Natural killer cell treated with Interleukin-12 subunit alpha and Interleukin-12 subunit beta and Interleukin-15 and Interleukin-18, amount 100 ng/mL, for 72 hours (primary cell): ENCODE measurements around the gene CAMK2G. TPM values are rescaled to one million over a fixed set of nuclear protein-coding genes. Genes with fewer than 3 reads are reported as not detected.

ENCODE experiments used
- ATAC-seq, 2 donors: fragments of 150-1000 bp; cut with Tn5 transposase in 1 of 2; sonication (Bioruptor Pico), chemical (Tn5 transposase) in 1 of 2; 2 replicates each; pipeline ENCODE4 v1.10.0; 2021
- DNase-seq: peaks from one replicate; pipeline ENCODE4 v3.0.0; 2022; ENCODE audit warnings: low spot score
- H3K27ac Mint-ChIP-seq, 2 donors: 1 replicate in 1 of 2; 2 replicates in 1 of 2; pipeline ENCODE4 v1.8.0; 2022; ENCODE audit warnings: mixed read lengths in 2 of 2, mild to moderate bottlenecking in 1 of 2, moderate library complexity in 1 of 2
- H3K27me3 Mint-ChIP-seq, 2 donors: 1 replicate in 1 of 2; 2 replicates in 1 of 2; pipeline ENCODE4 v1.8.0; 2022; ENCODE audit warnings: mixed read lengths in 2 of 2
- H3K36me3 Mint-ChIP-seq: one replicate; pipeline ENCODE4 v1.8.0; 2022; ENCODE audit warnings: mixed read lengths
- H3K4me1 Mint-ChIP-seq, 2 donors: 1 replicate in 1 of 2; 2 replicates in 1 of 2; pipeline ENCODE4 v1.8.0; 2022; ENCODE audit warnings: low read depth in 2 of 2, mixed read lengths in 2 of 2, mild to moderate bottlenecking in 1 of 2
- H3K4me3 Mint-ChIP-seq: one replicate; pipeline ENCODE4 v1.8.0; 2022; ENCODE audit warnings: mixed read lengths
- H3K9me3 Mint-ChIP-seq: 2 replicates; pipeline ENCODE4 v1.8.0; 2022; ENCODE audit warnings: mixed read lengths
- total RNA-seq, 2 donors: library from RNA; stranded (reverse); gene quantifications; one replicate each; pipeline ENCODE4 v1.2.3, GENCODE V29; 2022

The CAMK2G gene
- total RNA-seq, 2 donors from 2014 or later: 6.9 to 15.3 TPM

DNA sequence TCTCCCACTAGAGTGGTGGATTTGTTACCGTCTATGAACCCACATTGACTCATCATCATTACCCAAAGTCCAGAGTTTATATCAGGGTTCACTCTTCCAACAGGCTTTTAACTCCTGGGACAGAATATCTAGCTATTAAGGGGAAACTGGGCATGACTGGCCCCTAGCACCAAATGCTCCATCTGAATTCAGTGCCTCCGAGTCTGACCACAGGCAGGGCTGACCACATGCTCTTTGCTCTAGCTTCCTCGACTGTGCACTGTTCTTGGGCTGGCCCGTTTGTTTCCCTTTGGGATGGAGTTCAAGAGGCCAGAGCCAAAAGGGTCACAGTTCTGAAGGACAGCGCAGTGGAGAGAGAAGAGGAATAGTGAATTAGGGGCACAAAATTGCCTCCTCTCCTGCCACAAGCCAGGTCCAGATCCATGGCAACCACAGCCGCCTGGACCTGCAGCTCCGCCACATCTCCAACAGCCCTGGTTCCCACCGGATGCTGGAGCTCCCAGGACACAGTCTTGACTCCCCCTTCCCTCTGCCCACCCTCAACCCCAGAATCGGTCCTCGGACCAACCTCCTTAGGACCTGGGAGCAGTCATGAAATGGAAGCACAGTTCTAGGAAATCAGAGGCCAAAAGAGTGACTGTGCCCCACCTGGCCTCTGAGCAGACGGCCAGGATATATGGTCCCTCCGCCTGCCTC, 16.2 kb downstream of the CAMK2G start:
- H3K9me3 Mint-ChIP-seq: no peaks in the 10 kb centered on the region
- H3K36me3 Mint-ChIP-seq: peaks cover 8% of the 10 kb centered on the region
- H3K27me3 Mint-ChIP-seq: no peaks in the 10 kb centered on the region
- H3K27ac Mint-ChIP-seq: peak overlapping the region in 1 of 2 donors; percentile 47
- no peak for ATAC-seq
- no peak for DNase-seq
- peaks cover 6 to 25% of the 10 kb centered on the region in 2 donors for H3K4me1 Mint-ChIP-seq
- H3K4me3 Mint-ChIP-seq: no peak overlapping the region

DNA sequence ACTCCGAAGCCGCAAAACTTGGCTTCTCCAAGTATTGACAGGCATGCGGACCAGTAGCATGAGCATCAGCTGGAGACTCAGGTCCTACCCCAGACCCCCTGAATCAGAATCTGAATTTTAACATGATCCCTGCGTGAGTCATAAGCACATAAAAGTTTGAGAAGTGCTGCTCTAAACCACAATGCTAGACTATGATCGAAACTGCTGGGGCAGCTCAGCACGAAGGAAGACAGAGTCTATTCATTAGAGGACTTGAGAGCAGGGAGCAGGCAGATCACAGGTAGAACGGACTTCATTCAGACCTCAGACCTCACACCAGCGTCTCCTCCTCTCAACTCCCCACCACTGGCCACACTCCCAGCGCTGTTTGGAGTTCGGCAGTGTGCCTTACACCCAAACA, 16.9 kb downstream of the CAMK2G start:
- H3K4me1 Mint-ChIP-seq: peaks cover 6 to 25% of the 10 kb centered on the region in 2 donors
- H3K36me3 Mint-ChIP-seq: peaks cover 10% of the 10 kb centered on the region
- DNase-seq (no peak), ATAC-seq (peak in 1 of 2 donors; percentile 83)
- no peak overlapping the region for H3K4me3 Mint-ChIP-seq
- H3K27me3 Mint-ChIP-seq: no peaks in the 10 kb centered on the region
- no peaks in the 10 kb centered on the region for H3K9me3 Mint-ChIP-seq
- H3K27ac Mint-ChIP-seq: peak overlapping the region in 1 of 2 donors; percentile 47

DNA sequence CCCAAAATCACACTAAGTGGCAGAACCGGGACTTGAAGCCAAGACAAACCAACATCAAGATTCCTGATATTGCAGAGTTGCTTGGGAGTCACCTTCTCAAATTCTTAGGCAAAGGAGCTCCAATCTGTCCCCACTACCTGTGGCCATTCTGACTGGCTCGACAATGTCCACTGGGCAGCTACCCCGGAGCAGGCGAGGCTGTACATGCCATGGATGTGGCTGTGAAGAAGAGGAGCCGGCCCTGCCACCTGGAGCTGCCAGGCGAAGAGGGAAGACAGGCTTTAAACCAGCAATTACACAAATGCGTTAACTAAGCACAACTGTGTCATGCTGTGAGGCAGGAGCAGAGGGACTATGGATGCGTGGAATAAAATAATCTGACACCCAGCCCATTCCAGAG, 18.1 kb downstream of the CAMK2G start:
- DNase-seq: no peak
- Mint-ChIP-seq H3K36me3 (peaks cover 13% of the 10 kb centered on the region), H3K27me3 (no peaks in the 10 kb centered on the region), H3K9me3 (no peaks in the 10 kb centered on the region), H3K4me1 (peaks cover 6 to 25% of the 10 kb centered on the region in 2 donors), H3K4me3 (no peak overlapping the region), H3K27ac (no peak overlapping the region)
- ATAC-seq: no peak

DNA sequence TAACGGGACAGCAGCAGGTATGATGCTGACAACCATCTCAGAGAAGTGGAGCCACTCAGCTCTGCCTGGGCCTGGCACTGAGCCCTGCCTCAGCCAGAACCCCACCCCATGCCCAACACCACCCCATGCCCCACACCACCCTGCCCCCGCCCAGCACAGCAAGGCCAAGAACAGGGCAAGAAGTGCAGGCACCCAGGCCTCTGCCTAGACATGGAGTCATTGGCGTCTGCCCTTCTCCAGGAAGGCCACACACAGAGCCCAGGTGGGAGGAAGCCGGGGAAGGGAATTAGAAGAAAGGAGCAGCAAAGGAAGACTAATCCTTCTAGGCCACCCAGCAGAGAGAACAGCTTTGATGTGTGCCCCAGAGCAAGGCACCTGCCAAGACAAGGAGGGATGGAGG, 18.9 kb downstream of the CAMK2G start:
- DNase-seq: no peak
- no peaks in the 10 kb centered on the region for H3K27me3 Mint-ChIP-seq
- no peak overlapping the region for H3K27ac Mint-ChIP-seq
- H3K9me3 Mint-ChIP-seq: no peaks in the 10 kb centered on the region
- H3K36me3 Mint-ChIP-seq: peaks cover 9% of the 10 kb centered on the region
- no peak overlapping the region for H3K4me3 Mint-ChIP-seq
- peaks cover 6 to 22% of the 10 kb centered on the region in 2 donors for H3K4me1 Mint-ChIP-seq
- no peak for ATAC-seq

DNA sequence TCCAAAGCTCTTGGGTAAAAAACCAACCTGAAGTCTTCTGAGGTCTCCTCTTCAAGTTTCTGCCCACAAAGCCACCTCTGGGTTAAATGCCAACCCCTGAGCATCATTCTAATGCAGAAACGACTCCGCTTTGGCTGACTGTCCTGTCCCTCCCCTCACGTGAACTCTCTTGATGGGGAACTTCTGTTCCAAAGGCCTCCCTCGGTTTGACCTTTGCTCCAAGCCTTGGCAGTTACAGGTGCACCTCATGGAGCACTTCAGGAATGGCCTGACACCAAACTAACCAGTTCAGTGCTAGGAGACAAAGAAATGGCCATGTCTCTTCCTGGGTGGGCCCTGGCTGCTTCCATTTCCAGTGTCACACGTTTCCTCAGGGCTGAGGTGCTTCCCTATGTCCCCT, 20.0 kb downstream of the CAMK2G start:
- peaks cover 9% of the 10 kb centered on the region for H3K36me3 Mint-ChIP-seq
- no peaks in the 10 kb centered on the region for H3K9me3 Mint-ChIP-seq
- peaks cover 11 to 26% of the 10 kb centered on the region in 2 donors for H3K4me1 Mint-ChIP-seq
- no peak for ATAC-seq
- H3K27ac Mint-ChIP-seq: no peak overlapping the region
- H3K27me3 Mint-ChIP-seq: no peaks in the 10 kb centered on the region
- DNase-seq: no peak
- H3K4me3 Mint-ChIP-seq: no peak overlapping the region

DNA sequence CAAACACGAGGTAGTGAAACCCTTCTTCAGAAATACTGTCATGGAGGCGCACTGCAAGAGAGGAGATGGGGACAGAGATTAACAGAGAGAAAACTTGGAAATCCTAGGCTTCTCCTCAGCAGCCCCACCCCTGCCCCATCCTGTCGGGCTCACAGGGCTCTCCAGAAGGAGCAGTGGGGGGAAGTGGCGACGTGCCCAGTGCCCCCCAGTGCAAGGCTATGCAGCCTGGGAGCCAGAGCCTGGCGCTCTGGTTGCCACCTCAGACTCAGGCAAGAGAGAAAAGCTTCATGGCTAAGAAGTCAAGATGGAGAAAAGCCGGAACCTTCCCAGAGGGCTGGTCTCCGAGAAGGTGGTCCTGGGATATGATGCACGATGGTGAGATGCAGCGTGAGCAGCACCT, 21.2 kb downstream of the CAMK2G start:
- peaks cover 9% of the 10 kb centered on the region for H3K36me3 Mint-ChIP-seq

DNA sequence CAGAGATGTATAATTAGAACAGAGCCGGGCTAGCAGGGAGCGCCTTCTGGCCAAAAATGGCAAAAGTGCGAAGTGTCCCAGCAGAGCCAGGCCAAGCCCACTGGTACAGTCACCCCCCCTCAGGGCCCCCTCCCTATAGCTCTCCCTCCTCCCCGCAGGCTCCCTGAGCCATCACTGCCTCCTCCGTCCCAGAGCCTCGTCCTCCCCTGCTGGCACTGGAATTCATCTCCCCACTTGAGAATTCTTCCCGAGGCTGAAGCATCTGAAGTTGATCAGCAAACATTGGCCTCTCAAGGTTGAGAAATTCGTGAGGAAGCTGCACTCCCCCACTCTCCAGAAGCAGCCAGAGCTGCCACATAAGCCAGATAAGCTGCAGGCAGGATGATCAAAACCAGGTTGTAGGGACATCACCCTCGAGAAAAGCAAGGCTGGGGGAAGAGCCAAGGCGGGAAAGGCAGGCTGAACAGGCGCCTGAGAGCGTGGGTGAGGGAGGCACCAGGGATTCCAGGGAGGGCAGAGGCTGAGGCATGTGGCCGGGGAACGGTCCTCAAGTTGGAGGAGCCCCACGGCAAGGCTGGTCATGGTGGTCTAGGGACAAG, 23.4 kb downstream of the CAMK2G start:
- Mint-ChIP-seq H3K27ac (no peak overlapping the region), H3K27me3 (no peaks in the 10 kb centered on the region), H3K4me3 (no peak overlapping the region), H3K9me3 (no peaks in the 10 kb centered on the region), H3K36me3 (peaks cover 13% of the 10 kb centered on the region), H3K4me1 (peaks cover 10 to 15% of the 10 kb centered on the region in 2 donors)
- no peak for ATAC-seq
- no peak for DNase-seq

More for the DNA sequence above, 21.2 kb downstream of the CAMK2G start:
- Mint-ChIP-seq H3K27ac (no peak overlapping the region), H3K27me3 (no peaks in the 10 kb centered on the region), H3K9me3 (no peaks in the 10 kb centered on the region), H3K4me1 (peaks cover 10 to 26% of the 10 kb centered on the region in 2 donors), H3K4me3 (no peak overlapping the region)
- DNase-seq: no peak
- no peak for ATAC-seq

DNA sequence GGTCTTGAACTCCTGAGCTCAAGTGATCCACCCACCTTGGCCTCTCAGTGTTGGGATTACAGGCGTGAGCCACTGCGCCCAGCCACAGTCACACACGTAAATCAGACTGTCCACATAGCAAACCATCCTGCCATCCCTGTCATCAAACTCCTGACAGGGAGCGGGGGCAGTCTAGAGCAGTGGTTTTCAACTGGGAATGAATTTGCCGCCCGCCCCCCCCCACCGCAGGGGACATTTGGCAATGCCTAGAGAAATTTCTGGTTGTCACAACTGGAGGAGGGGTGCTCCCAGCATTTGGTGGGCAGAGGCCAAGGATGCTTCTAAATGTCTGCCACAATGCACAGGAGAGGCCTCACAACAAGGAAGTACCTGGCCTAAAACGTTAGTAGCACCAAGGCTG, 24.1 kb downstream of the CAMK2G start:
- Mint-ChIP-seq H3K4me3 (no peak overlapping the region), H3K27ac (no peak overlapping the region), H3K36me3 (peaks cover 13% of the 10 kb centered on the region), H3K27me3 (no peaks in the 10 kb centered on the region), H3K9me3 (no peaks in the 10 kb centered on the region), H3K4me1 (peaks cover 10 to 13% of the 10 kb centered on the region in 2 donors)
- ATAC-seq (no peak), DNase-seq (peak; percentile 16)

DNA sequence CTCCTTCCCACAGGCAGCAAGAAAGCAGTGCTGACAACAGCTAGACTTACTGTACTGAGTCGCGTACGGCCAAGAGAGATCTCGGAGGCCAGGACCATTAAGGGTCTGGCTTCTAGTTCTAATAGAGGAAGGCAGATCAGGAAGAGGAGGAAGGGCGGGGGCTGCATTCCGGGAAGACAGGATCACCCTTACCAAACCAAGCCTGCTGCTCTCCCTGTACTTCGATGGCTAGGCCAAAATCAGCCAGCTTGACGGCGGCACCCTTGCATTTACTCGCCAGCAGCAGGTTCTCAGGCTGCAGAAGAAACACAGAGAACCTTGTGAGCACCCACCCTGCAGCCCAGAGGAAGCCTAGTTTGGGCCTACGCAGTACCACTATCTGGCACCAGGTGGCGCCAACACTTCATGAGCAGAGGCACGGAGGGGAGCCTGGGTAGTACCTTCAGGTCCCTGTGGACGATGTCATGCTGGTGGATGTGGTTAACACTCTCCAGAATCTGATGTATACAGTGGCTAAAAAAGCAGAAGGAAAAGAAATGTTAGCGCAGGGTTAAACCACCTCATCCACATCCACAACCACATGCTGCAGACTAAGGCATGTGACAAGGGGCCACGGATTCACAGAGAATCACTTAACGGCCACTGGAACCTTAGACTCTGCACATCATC, 25.4 kb downstream of the CAMK2G start:
- DNase-seq (peak; percentile 92), ATAC-seq (peak; percentile 99)
- Mint-ChIP-seq H3K36me3 (peaks cover 13% of the 10 kb centered on the region), H3K27ac (peak overlapping the region; percentile 17 to 38), H3K4me3 (peak overlapping the region; percentile 30), H3K27me3 (no peaks in the 10 kb centered on the region), H3K4me1 (peaks cover 10 to 13% of the 10 kb centered on the region in 2 donors), H3K9me3 (no peaks in the 10 kb centered on the region)

DNA sequence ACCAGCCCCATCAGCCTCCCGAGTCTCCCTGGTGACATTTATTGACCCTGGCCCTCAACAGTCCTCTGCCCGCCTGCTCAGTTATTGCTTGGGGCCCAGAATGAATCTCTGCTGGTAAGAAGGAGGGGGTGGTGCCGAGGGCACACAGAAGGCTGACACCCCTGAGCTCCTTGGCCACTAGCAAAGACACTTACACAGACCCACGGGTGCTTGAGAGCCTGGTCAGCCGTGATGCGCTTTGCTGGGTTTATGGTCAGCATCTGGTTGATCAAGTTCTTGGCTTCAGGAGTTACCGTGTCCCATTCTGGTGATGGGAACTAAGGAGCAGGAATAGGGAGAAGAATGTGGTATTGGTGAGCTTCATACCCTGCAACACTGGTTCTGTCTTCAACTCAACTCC, 27.3 kb downstream of the CAMK2G start:
- H3K4me3 Mint-ChIP-seq: no peak overlapping the region
- H3K4me1 Mint-ChIP-seq: peaks cover 9 to 14% of the 10 kb centered on the region in 2 donors
- no peaks in the 10 kb centered on the region for H3K9me3 Mint-ChIP-seq
- DNase-seq (no peak), ATAC-seq (no peak)
- no peaks in the 10 kb centered on the region for H3K27me3 Mint-ChIP-seq
- H3K27ac Mint-ChIP-seq: no peak overlapping the region
- peaks cover 5% of the 10 kb centered on the region for H3K36me3 Mint-ChIP-seq

DNA sequence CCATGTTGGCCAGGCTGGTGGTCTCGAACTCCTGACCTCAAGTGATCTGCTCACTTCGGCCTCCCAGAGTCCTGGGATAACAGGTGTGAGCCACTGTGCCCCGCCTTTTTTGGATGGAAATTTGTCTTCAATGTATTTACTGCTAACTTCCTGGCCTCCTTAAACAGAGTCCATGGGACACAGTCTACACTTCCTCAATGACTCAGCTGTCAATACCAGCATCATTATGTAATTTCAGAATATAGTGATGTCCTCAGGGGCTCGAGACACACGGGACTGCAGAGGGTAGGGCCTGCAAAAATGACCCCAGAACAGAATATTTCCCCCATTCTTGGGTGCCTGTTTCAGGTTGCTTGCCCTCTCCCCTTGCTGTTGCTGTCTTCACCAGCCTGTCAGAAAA, 31.1 kb downstream of the CAMK2G start:
- Mint-ChIP-seq H3K36me3 (peaks cover 5% of the 10 kb centered on the region), H3K27me3 (no peaks in the 10 kb centered on the region), H3K9me3 (no peaks in the 10 kb centered on the region), H3K4me1 (peaks cover 0 to 4% of the 10 kb centered on the region in 2 donors), H3K27ac (no peak overlapping the region), H3K4me3 (no peak overlapping the region)
- DNase-seq (no peak), ATAC-seq (no peak)

DNA sequence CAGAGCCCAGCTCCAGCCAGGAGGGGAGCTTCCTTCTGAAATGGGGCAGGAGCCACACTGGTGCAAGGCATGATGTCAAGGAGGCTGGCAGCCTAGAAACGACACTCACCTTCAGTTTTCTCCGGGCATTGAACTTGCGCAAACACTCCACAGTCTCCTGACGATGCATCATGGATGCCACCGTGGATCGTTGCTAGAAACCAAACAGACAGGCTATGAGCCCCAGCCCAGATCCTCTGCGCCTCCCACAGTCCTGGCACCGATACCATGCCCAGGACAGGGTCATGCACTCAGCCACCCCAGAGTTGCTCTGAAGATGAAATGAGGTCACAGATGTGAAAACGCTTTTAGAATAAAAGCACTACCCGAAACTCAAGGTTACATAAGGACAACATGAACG, 32.0 kb downstream of the CAMK2G start:
- no peaks in the 10 kb centered on the region for H3K9me3 Mint-ChIP-seq

DNA sequence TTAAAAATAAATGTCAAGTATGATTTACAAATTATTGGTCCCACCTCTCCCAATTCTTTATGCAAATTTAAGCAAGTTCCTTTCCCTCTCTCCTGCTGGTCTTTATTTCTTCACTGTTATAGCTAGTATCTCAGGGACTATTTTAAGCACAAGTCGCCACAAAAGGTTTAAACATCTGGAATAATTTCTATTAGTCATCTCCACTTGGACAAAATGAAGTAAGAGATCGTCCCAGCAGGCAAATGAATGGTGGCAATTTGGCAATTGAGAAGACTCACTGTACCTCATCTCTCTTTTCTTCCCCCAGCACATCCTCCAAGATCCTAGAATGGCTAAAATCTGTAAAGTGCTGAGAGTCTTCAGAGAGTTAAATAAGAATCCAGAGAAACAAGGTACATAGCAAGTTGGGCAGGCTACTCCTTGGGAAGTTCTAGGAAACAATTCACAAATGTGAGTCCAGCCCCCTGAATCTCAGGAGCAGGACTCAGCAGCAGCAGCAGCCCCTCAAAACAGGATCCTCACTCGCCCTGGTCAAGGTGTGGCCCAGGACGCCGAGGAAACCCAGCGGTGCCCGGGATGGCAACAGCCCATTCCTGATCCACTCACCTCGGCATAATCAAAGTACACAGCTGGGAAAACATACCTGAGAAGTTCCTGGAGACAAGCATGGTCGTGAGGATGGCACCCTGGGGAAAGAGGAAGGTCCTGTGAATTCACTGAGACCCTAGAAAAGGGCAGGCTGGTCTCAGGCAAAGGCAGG, 32.6 kb downstream of the CAMK2G start:
- Mint-ChIP-seq H3K9me3 (no peaks in the 10 kb centered on the region), H3K4me3 (no peak overlapping the region), H3K27me3 (no peaks in the 10 kb centered on the region), H3K36me3 (peaks cover 5% of the 10 kb centered on the region), H3K4me1 (peaks cover 0 to 4% of the 10 kb centered on the region in 2 donors), H3K27ac (no peak overlapping the region)
- DNase-seq (no peak), ATAC-seq (no peak)

More for the DNA sequence above, 32.0 kb downstream of the CAMK2G start:
- ATAC-seq (no peak), DNase-seq (no peak)
- Mint-ChIP-seq H3K4me3 (no peak overlapping the region), H3K4me1 (peaks cover 0 to 4% of the 10 kb centered on the region in 2 donors), H3K36me3 (peaks cover 5% of the 10 kb centered on the region), H3K27me3 (no peaks in the 10 kb centered on the region), H3K27ac (no peak overlapping the region)
